Retinal pigment epithelial cell (primary cell): ENCODE data around the gene PPP1R14C.

Experiments used
- DNase-seq: peaks from one replicate; pipeline ENCODE4 v3.0.0-alpha.2; 2010; ENCODE audit warnings: low read depth
- H3K4me3 ChIP-seq: 2 replicates; pipeline ENCODE4 v1.5.1; 2011; ENCODE audit warnings: mild to moderate bottlenecking, low read length, control low read depth, moderate library complexity
- TF ChIP-seq, protein P1 (sequence below): conservative IDR thresholded peaks from 2 replicates; pipeline ENCODE4 v1.5.1; 2011; ENCODE audit warnings: low read depth, low read length, control low read depth, inconsistent platforms

Gene PPP1R14C

DNA sequence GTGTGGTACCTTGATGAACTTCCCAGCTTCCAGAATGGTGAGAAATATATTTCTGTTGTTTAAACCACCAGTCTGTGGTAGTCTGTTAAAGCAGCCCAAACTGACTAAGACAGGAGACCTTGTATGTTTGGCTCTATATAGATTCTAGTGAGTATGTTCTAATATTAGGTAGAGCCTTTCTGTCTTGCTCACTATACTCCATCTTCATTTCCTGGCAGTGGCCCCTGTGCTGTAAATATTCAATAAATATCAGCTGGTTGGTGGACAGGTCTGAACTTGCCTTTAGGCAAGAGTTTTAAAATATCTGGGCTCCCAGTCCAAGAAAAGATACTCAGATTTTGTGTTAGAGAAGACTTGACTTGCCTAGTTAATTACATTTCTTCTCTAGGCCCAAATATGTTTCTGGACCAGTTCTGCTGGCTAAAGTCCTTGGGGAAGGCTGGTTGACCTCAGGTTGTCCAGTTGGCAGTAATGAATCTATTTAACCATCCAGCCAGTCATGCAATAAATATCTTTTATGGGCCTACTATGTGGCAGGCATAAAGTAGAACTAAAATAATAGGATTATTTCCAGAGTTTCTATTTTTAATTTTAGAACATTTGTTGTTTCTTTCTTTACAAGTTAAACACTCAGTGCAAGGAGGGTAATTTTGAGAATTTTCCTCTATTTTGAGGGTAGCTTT lies 22.3 kb downstream of the PPP1R14C start:
- H3K4me3 ChIP-seq = no peak overlapping the region
- no peak for DNase-seq
- TF ChIP-seq, protein P1, sequence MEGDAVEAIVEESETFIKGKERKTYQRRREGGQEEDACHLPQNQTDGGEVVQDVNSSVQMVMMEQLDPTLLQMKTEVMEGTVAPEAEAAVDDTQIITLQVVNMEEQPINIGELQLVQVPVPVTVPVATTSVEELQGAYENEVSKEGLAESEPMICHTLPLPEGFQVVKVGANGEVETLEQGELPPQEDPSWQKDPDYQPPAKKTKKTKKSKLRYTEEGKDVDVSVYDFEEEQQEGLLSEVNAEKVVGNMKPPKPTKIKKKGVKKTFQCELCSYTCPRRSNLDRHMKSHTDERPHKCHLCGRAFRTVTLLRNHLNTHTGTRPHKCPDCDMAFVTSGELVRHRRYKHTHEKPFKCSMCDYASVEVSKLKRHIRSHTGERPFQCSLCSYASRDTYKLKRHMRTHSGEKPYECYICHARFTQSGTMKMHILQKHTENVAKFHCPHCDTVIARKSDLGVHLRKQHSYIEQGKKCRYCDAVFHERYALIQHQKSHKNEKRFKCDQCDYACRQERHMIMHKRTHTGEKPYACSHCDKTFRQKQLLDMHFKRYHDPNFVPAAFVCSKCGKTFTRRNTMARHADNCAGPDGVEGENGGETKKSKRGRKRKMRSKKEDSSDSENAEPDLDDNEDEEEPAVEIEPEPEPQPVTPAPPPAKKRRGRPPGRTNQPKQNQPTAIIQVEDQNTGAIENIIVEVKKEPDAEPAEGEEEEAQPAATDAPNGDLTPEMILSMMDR = no peak

DNA sequence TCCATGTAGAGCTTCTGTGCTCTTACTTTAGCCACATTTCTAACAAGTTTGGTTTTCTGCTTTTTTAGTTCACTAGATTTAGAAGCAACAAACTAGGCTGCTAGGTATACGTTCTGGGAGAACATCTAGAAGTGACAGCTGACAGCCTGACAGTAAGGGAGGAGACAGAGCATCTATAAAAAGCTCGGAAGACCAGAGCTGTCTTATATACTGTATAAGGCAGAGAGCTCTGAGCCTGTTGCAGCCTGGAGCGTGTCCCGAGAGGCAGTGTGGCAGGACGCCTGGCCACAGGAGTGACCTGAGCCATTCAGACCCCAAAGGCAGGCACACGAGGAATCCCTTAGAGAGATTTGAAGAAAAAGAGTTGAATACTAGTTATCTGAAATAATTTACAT lies 24.6 kb downstream of the PPP1R14C start:
- DNase-seq = no peak
- TF ChIP-seq, protein P1 = no peak
- no peak overlapping the region for H3K4me3 ChIP-seq

DNA sequence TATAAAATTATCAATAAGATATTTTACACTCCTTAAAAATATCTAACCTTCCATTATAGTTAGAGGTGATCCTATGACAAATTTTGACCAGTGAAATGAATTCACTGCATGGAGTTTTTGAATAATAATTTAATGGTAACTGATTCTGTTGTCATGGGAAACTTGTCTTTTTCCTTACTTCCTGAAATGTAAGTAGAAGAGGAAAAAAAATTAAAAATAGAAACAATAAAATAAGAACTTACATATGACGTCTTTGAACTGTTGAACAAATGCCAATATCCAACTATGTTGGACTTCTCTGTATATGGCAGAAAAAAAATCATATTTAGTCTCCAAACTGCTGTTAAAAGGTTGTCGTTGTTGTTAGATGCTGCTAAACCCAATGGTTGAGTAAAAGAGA lies 26.3 kb downstream of the PPP1R14C start:
- no peak for DNase-seq
- TF ChIP-seq, protein P1 = no peak
- H3K4me3 ChIP-seq = no peak overlapping the region

DNA sequence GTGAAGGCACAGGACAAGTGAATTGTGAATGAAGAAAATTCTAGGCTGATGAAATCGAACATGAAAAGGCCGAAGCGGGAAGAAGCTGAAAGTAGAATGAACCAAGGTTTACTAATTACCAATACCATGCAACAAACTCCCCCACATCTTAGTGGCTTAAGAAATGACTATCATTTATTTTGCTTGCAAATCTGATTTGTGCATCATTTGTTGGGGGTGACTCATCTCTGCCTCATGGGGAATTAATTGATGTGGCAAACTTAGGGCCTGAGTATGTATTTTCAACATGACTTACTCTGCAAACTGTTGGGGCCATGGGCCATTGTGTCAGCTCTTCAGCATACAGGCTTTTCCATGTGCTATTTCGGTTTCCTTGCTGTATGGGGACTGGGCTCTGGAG lies 26.8 kb downstream of the PPP1R14C start:
- DNase-seq = peak; percentile 36
- TF ChIP-seq, protein P1 = no peak
- H3K4me3 ChIP-seq = no peak overlapping the region

DNA sequence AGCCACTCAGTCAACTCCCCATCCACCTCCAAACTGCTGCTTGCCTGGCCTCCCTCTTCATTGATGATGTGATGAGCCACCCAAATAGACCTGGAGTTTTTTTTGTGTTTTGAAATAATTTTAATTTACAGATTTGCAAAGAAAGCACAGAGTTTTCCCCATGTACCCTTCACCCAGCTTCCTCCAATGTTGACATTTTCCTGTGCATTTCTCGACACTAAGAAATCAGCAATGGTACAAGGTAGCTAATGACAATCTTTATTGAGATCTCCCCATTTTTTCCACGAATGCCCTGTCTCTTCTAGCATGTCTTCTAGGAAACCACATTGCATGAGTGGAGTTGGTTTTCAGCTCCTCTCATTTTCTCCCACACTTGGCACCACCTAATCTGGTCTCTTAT lies 30.1 kb downstream of the PPP1R14C start:
- no peak for DNase-seq
- TF ChIP-seq, protein P1 = no peak
- H3K4me3 ChIP-seq = no peak overlapping the region

DNA sequence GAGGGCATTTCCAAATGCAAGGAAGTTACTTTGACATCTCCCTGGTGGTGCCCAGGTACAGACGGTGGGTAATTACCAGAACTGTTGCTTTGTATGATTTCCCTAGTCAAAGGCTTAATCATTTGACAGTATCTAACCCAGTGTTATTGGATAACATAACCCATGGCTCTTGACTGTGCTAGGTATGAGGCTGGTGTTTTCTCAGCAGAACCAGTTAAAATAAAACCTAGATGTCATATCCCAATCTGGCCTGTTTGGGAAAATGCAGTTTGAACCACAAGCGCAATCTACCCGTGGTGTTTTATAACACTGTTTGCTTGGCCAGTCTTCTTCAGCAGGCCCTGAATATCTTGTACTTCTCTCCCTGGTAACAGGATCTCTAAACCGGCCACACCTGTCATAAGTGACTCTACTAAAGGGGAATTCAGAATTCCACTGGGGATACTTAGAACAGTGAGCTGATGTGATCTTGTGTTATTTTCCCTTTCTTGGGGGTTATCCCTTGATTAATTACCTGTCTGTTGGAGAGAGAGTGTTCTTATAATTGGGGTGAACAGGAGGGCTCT lies 32.8 kb downstream of the PPP1R14C start:
- TF ChIP-seq, protein P1 = no peak
- no peak overlapping the region for H3K4me3 ChIP-seq
- no peak for DNase-seq

DNA sequence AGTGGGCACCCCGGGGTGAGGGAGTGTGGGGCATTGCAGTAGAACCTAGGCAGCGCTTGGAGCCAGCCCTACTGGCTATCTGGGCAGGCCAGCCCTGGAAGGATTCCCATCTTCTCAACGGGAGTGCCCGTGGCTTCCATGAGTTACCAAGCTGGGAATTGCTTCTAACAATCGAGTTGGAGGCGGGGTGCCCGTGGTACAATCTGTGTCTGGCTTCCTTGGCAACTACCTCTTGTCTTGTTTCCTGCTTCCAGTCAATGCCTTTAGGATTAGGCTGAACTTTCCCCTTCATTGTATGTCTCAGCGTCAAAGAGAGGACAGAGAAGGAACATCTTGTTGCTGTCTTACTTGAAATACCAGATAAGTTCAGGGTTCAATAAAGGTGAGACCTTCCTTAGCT lies 33.3 kb downstream of the PPP1R14C start:
- DNase-seq = no peak
- TF ChIP-seq, protein P1 = no peak
- H3K4me3 ChIP-seq = no peak overlapping the region
